DMS79 (cell line): ENCODE data around the gene AP2B1.
A peak's percentile ranks its signal among the peaks of the same experiment; 100 is the strongest.

ENCODE experiments used
- DNase-seq: peaks from one replicate; lab custom pipeline; 2025; lab: John Stamatoyannopoulos, UW

AP2B1 gene

GRCh38 chr17:35730400-35731005 is 143.4 kb downstream of the AP2B1 start:
- DNase-seq, result no peak

GRCh38 chr17:35731239-35731916 is 144.3 kb downstream of the AP2B1 start, which contains the start of gene RASL10B:
TSS of gene RASL10B (plus strand) at chr17:35731639. CDS start at chr17:35735185, 3,546 bp downstream.
- DNase-seq, result no peak

GRCh38 chr17:35731917-35732805 is 145.0 kb downstream of the AP2B1 start:
- no peak for DNase-seq

GRCh38 chr17:35732806-35733136 is 145.6 kb downstream of the AP2B1 start:
- no peak for DNase-seq

GRCh38 chr17:35733366-35733765 is 146.2 kb downstream of the AP2B1 start:
- no peak for DNase-seq

GRCh38 chr17:35734396-35734795 is 147.3 kb downstream of the AP2B1 start:
- DNase-seq, result no peak

- DNase-seq, result no peak
These were observed 148.1 kb downstream of the AP2B1 start for GRCh38 chr17:35735036-35735805.

- no peak for DNase-seq
These were observed 149.1 kb downstream of the AP2B1 start for GRCh38 chr17:35736236-35736635.

GRCh38 chr17:35738519-35739133 is 151.5 kb downstream of the AP2B1 start:
- no peak for DNase-seq

- no peak for DNase-seq
These were observed 153.1 kb downstream of the AP2B1 start for GRCh38 chr17:35740216-35740615.

GRCh38 chr17:35740997-35741931 is 154.1 kb downstream of the AP2B1 start:
- no peak for DNase-seq

GRCh38 chr17:35742496-35742895 is 155.4 kb downstream of the AP2B1 start:
- no peak for DNase-seq

- no peak for DNase-seq
These were observed 155.9 kb downstream of the AP2B1 start for GRCh38 chr17:35742896-35743477.

- no peak for DNase-seq
These were observed 156.7 kb downstream of the AP2B1 start for GRCh38 chr17:35743626-35744328.

GRCh38 chr17:35744830-35745229 is 157.7 kb downstream of the AP2B1 start:
- DNase-seq, result no peak

GRCh38 chr17:35745246-35745645 is 158.1 kb downstream of the AP2B1 start:
- DNase-seq, result no peak

GRCh38 chr17:35745749-35746320 is 158.7 kb downstream of the AP2B1 start:
- no peak for DNase-seq

- DNase-seq, result peak; percentile 31
These were observed 160.5 kb downstream of the AP2B1 start for GRCh38 chr17:35747540-35748017.

GRCh38 chr17:35748341-35748841 is 161.3 kb downstream of the AP2B1 start:
- DNase-seq, result no peak
